Activated naive CD4-positive, alpha-beta T cell treated with anti-CD3 and anti-CD28 coated beads, Interleukin-2, amount 10 ng/mL, durations not matched to agents 7 days and 5 days (primary cell): ENCODE data around the gene FOXK2.
A peak's percentile ranks its signal among the peaks of the same experiment; 100 is the strongest.

Source experiments
- CTCF ChIA-PET: fragments of 350-600 bp; sonication (Branson Sonifier 250); formaldehyde crosslinking; loops from one replicate; lab custom pipeline; 2021; ENCODE audit warnings: antibody characterized with exemption; lab: Charles Lee
- DNase-seq: peaks from one replicate; pipeline ENCODE4 v3.0.0-alpha.2; 2020
- H3K27ac Mint-ChIP-seq: one replicate; pipeline ENCODE4 v1.8.0; 2021; ENCODE audit warnings: mild to moderate bottlenecking, moderate library complexity, mixed read lengths
- H3K27me3 Mint-ChIP-seq: one replicate; pipeline ENCODE4 v1.8.0; 2021; ENCODE audit warnings: mild to moderate bottlenecking, mixed read lengths
- H3K36me3 Mint-ChIP-seq: one replicate; pipeline ENCODE4 v1.8.0; 2021; ENCODE audit warnings: mixed read lengths
- H3K4me1 Mint-ChIP-seq: one replicate; pipeline ENCODE4 v1.8.0; 2021; ENCODE audit warnings: mixed read lengths
- H3K4me3 Mint-ChIP-seq: one replicate; pipeline ENCODE4 v1.8.0; 2021; ENCODE audit warnings: mild to moderate bottlenecking, moderate library complexity, mixed read lengths
- H3K9me3 Mint-ChIP-seq: one replicate; pipeline ENCODE4 v1.8.0; 2021; ENCODE audit warnings: mixed read lengths

Gene FOXK2

DNA sequence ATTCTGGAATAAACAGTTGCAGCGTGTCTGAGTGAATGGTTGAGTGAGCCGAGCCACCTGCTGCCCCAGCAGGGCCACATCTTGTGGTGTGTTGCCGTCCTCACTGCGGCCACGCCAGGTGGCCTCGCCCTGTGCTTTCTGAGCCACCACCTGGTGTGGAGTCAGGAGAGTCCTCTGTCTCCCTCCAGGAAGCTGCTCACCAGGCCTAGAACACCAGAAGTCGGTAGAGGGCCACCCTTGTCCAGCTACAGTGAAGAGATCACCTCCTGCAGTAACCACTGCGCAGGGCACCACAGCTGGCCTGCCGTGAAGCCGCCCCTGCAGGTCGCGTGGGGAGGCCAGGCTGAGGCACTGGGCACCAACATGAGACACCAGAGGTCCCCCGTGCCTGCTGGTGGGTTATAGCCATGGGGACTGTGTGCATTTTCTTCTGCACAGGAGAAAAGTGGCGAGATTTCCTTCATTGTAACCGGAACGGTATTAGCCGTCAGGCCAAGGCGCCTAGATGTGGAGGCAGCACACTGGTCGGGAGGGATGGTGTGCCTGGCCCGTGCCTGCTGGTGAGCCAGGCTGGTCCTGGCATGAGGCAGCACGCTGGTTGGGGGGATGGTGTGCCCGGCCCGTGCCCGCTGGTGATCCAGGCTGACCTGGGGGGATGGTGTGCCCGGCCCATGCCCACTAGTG lies 28.9 kb upstream of the FOXK2 start:
- Mint-ChIP-seq H3K36me3 (peaks cover 27% of the 10 kb centered on the region), H3K4me1 (peaks cover 31% of the 10 kb centered on the region), H3K9me3 (no peaks in the 10 kb centered on the region), H3K27ac (no peak overlapping the region), H3K4me3 (no peak overlapping the region), H3K27me3 (peaks cover 10% of the 10 kb centered on the region)
- CTCF ChIA-PET = no interaction called here
- no peak for DNase-seq

DNA sequence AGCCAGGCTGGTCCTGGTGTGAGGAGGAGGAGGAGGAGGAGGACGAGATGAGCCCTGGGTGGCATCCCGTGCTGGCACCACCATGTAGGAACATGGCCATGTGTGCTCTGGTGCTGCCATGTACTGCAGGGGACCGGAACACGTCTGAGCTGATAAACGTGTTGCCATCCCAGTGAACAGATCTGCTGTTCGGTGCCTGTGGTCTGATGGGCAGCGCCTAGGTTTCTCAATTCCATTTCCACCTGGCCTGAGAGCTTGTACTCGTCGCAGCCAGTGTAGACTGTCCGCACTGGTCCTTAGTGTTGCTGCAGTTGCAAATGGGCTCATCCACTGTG lies 28.4 kb upstream of the FOXK2 start:
- Mint-ChIP-seq H3K27me3 (peaks cover 10% of the 10 kb centered on the region), H3K9me3 (no peaks in the 10 kb centered on the region), H3K4me1 (peaks cover 31% of the 10 kb centered on the region), H3K36me3 (peaks cover 22% of the 10 kb centered on the region), H3K4me3 (no peak overlapping the region), H3K27ac (no peak overlapping the region)
- CTCF ChIA-PET = no interaction called here
- no peak for DNase-seq

GRCh38 chr17:82491533-82491932 lies 28.0 kb upstream of the FOXK2 start:
- Mint-ChIP-seq H3K9me3 (no peaks in the 10 kb centered on the region), H3K4me3 (no peak overlapping the region), H3K27ac (no peak overlapping the region), H3K4me1 (peaks cover 28% of the 10 kb centered on the region), H3K36me3 (peaks cover 19% of the 10 kb centered on the region), H3K27me3 (peaks cover 10% of the 10 kb centered on the region)
- DNase-seq = no peak
- CTCF ChIA-PET = no interaction called here

- peaks cover 31% of the 10 kb centered on the region for H3K4me1 Mint-ChIP-seq
- DNase-seq = no peak
- H3K36me3 Mint-ChIP-seq = peaks cover 11% of the 10 kb centered on the region
- no peak overlapping the region for H3K27ac Mint-ChIP-seq
- CTCF ChIA-PET = interaction anchor here (1.4 kb wide), 1 partner anchor 60 kb away, joined by 3 read pairs; no protein-coding TSS in a partner anchor
- H3K4me3 Mint-ChIP-seq = no peak overlapping the region
- H3K27me3 Mint-ChIP-seq = peaks cover 10% of the 10 kb centered on the region
- no peaks in the 10 kb centered on the region for H3K9me3 Mint-ChIP-seq
These were observed 26.8 kb upstream of the FOXK2 start for GRCh38 chr17:82492643-82493225.

DNA sequence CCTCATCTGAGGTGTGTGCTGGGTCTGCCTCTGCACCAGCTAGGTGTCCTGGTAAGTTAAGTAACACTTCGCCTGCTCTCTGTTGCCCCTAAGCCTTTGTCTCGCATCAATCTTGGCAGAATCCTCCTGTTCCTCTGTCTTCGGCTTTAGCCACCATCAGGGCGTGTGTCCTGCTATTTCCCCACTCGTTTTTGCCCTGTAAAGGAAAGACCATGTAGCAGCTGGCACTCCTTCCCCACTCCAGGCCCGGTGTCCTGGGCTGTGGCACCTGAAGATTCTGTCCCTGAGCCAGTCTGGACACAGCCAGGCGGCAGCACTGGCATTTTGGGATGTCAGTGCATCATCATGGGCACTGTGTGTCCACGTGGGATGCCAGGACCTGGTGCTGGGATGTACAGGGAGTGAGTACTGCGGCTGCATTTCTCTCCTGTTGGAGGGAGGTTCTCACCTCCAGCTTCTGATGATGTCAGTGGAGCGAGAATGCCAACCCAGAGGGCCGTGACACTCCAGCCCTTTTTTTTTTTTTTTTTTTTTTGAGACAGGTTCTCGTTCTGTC lies 26.2 kb upstream of the FOXK2 start:
- Mint-ChIP-seq H3K4me3 (no peak overlapping the region), H3K36me3 (peaks cover 9% of the 10 kb centered on the region), H3K27ac (no peak overlapping the region), H3K4me1 (peaks cover 36% of the 10 kb centered on the region), H3K27me3 (peaks cover 10% of the 10 kb centered on the region), H3K9me3 (no peaks in the 10 kb centered on the region)
- CTCF ChIA-PET = interaction anchor here (1.3 to 1.4 kb wide), 2 partner anchors 58 to 60 kb away, joined by 3 read pairs; no protein-coding TSS in a partner anchor
- DNase-seq = no peak

GRCh38 chr17:82494236-82495055 lies 25.1 kb upstream of the FOXK2 start:
- peaks cover 10% of the 10 kb centered on the region for H3K27me3 Mint-ChIP-seq
- H3K36me3 Mint-ChIP-seq = peaks cover 2% of the 10 kb centered on the region
- H3K27ac Mint-ChIP-seq = peak overlapping the region; percentile 84
- DNase-seq = peak; percentile 92
- no peaks in the 10 kb centered on the region for H3K9me3 Mint-ChIP-seq
- H3K4me1 Mint-ChIP-seq = peaks cover 44% of the 10 kb centered on the region
- H3K4me3 Mint-ChIP-seq = peak overlapping the region; percentile 44
- CTCF ChIA-PET = interaction anchor here (0.7 to 1.3 kb wide), 2 partner anchors 25 to 57 kb away, joined by 3 read pairs; partner anchors contain the start of gene FOXK2

DNA sequence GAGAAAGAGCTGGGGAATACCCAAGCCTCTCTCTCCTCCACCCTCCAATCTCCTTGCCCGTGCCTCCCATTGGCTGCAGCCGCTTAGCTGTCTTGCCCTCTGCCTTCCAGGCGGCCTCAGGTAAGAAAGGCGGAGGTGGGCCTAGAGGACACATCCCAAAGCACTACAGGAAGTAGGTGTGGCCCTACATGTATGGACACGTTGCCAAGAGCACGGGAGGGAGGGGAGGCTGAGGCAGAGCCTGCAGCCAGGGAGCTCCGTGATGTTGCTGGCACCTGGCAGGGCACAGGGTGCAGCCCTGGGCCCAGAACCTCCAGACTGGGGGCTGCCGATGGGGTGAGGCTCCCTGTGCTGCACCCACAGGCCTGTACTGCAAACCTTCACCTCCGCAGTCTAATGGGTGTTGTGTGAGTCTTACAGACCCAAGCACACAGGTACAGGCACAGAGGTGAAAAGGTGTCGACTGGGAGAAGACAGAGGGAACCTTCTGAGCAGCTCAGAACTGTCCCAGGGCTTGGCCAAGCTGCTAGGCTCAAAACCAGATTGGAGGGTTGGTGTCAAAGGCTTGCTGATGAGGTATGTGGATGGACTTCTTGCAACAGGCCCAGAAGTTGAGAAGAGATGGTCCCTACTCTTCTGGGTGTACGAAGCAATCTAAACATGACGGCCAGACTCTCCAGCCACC lies 23.5 kb upstream of the FOXK2 start:
- H3K9me3 Mint-ChIP-seq = no peaks in the 10 kb centered on the region
- DNase-seq = peak; percentile 31
- CTCF ChIA-PET = interaction anchor here (1.2 to 1.4 kb wide), 3 partner anchors 15 to 56 kb away, joined by 4 to 5 read pairs (median 4); no protein-coding TSS in a partner anchor
- H3K4me1 Mint-ChIP-seq = peaks cover 42% of the 10 kb centered on the region
- H3K27me3 Mint-ChIP-seq = peaks cover 18% of the 10 kb centered on the region
- H3K36me3 Mint-ChIP-seq = no peaks in the 10 kb centered on the region
- peak overlapping the region; percentile 77 for H3K27ac Mint-ChIP-seq
- H3K4me3 Mint-ChIP-seq = peak overlapping the region; percentile 57

DNA sequence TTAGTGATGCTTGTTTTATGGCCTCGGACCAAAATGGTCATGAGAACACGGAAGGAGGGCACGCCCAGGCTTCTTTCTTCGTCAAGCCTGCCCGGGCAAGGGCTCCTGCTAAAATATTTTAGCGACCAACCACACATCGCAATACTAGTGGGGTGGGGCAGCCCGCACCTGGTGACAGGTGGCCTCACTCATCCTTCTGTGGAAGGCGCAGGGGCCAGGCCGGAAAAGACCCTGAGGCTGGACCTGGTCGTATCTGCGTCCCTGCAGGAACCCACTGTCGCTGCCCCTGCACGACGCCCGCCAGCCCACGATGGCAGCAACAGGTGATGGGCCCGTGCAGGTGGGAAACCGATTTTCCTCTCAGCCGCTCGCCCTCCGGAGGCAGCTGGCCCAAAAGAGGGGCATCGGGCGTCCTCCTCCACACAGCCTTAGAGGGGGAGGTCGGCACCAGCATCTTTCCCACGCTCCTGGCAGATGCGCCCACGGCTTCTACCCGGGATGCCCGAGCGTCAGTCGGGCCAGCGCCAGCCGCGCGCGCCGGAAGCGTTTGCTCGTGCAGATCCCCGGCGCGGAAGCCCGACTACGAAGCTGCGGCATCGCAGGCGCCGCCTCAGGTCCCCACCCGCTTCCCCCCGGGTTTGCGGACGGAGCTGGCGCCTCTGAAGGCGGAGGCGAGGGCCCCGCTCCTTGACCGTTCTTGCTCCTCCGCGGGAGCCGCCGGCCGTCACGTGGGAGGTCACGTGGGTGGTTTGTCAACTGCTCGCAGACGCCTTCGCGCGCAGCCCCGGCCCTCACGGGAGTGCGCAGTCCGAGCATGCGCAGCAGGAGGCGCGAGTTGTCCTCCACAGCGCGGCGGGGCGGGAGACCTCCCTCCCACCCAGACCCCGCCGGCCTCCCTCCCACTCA lies 22.8 kb upstream of the FOXK2 start:
- H3K9me3 Mint-ChIP-seq = no peaks in the 10 kb centered on the region
- CTCF ChIA-PET = interaction anchor here (1.2 to 1.4 kb wide), 3 partner anchors 16 to 55 kb away, joined by 4 to 5 read pairs (median 4); no protein-coding TSS in a partner anchor
- peak overlapping the region; percentile 57 for H3K4me3 Mint-ChIP-seq
- H3K27ac Mint-ChIP-seq = peak overlapping the region; percentile 77
- DNase-seq = peak; percentile 93
- H3K36me3 Mint-ChIP-seq = no peaks in the 10 kb centered on the region
- H3K4me1 Mint-ChIP-seq = peaks cover 42% of the 10 kb centered on the region
- peaks cover 24% of the 10 kb centered on the region for H3K27me3 Mint-ChIP-seq

GRCh38 chr17:82497483-82498405 lies 21.8 kb upstream of the FOXK2 start:
- H3K27ac Mint-ChIP-seq = peak overlapping the region; percentile 90
- H3K4me3 Mint-ChIP-seq = peak overlapping the region; percentile 76
- H3K4me1 Mint-ChIP-seq = peaks cover 42% of the 10 kb centered on the region
- no peaks in the 10 kb centered on the region for H3K9me3 Mint-ChIP-seq
- peaks cover 28% of the 10 kb centered on the region for H3K27me3 Mint-ChIP-seq
- CTCF ChIA-PET = no interaction called here
- peak; percentile 64 for DNase-seq
- no peaks in the 10 kb centered on the region for H3K36me3 Mint-ChIP-seq

DNA sequence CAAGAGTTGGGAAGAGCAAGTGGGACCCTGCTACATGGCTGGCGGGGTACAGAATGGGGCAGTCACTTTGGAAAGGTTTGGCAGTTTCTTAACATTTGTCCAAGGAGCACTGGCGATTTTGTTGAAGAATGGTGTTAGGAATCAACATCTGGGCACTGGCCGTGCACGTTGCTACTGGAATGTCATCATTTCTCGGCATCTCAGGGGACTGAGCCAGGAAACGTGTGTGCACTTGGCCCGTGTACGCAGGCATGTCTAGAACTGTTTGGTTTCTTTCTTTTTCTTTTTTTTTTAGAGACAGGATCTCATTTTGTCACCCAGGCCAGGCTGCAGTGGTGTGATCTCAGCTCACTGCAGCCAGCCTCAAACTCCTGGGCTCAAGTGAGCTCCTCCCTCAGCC lies 17.3 kb upstream of the FOXK2 start:
- CTCF ChIA-PET = no interaction called here
- Mint-ChIP-seq H3K27ac (no peak overlapping the region), H3K4me3 (no peak overlapping the region), H3K9me3 (no peaks in the 10 kb centered on the region), H3K36me3 (no peaks in the 10 kb centered on the region), H3K4me1 (peaks cover 23% of the 10 kb centered on the region), H3K27me3 (peaks cover 28% of the 10 kb centered on the region)
- no peak for DNase-seq

DNA sequence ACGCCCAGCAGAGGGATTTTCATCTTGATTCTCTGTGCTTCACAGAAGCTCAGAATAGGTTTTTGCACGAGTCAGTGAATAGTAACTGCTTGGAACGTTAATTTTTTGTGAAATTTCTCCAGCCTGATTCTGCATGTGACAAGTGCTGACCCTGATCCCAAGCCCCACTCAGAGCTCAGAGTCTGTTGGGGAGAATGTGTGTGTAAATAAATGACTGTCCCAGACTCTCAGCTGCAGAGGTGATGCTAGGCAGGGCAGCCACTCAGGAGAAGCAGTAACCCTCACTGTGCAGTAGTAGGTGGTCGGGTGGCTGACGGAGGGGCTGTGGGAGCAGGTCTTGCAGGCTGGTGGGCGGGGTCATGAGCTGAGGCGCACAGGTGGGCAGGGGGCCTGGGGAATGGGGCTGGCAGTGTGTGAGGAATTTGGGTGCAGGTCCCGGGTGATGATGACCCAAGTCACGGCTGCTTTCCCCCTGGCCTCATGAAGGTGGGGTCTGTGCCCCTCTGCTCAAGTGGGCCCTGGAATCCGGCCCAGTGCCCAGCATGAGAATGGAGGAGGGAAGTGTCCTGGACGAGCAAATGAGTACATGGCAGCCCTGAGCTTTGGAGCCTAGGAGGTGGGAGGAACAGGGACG lies 16.3 kb upstream of the FOXK2 start:
- no peaks in the 10 kb centered on the region for H3K36me3 Mint-ChIP-seq
- DNase-seq = no peak
- H3K27me3 Mint-ChIP-seq = peaks cover 28% of the 10 kb centered on the region
- peaks cover 15% of the 10 kb centered on the region for H3K4me1 Mint-ChIP-seq
- no peak overlapping the region for H3K4me3 Mint-ChIP-seq
- no peaks in the 10 kb centered on the region for H3K9me3 Mint-ChIP-seq
- no peak overlapping the region for H3K27ac Mint-ChIP-seq
- CTCF ChIA-PET = no interaction called here
